Gastroesophageal sphincter (tissue), 4 donors: ENCODE data around the gene CHMP1B. TPM values are rescaled to one million over a fixed set of nuclear protein-coding genes. Genes with fewer than 3 reads are reported as not detected.

ENCODE experiments used
- ATAC-seq: fragments of 150-250 bp; one replicate; pipeline ENCODE4 v1.9.1; 2016; ENCODE audit warnings: mild to moderate bottlenecking, moderate library complexity
- H3K27ac ChIP-seq, 4 donors: fragments of 200-600 bp; sonication (generic) in 3 of 4; 1 replicate in 3 of 4; 2 replicates in 1 of 4; pipeline ENCODE4 v1.5.1; 2016 to 2019
- H3K27me3 ChIP-seq: fragments of 200-600 bp; sonication (generic); one replicate; pipeline ENCODE4 v1.5.1; 2019
- H3K36me3 ChIP-seq, 2 donors: fragments of 200-600 bp; sonication (generic); one replicate each; pipeline ENCODE4 v1.5.1; 2019; ENCODE audit warnings: control low read depth in 1 of 2
- H3K4me1 ChIP-seq, 3 donors: fragments of 200-600 bp; sonication (generic); 1 replicate in 2 of 3; 2 replicates in 1 of 3; pipeline ENCODE4 v1.5.1; 2016 to 2019; ENCODE audit warnings: control low read depth in 2 of 3
- H3K4me3 ChIP-seq, 2 donors: fragments of 200-600 bp; sonication (generic); one replicate each; pipeline ENCODE4 v1.5.1; 2019; ENCODE audit warnings: mild to moderate bottlenecking in 1 of 2, moderate library complexity in 1 of 2
- H3K9me3 ChIP-seq, 3 donors: fragments of 200-600 bp; sonication (generic); one replicate each; pipeline ENCODE4 v1.5.1; 2017 to 2019; ENCODE audit warnings: control low read depth in 2 of 3
- EP300 ChIP-seq: sonication (generic); formaldehyde crosslinking; IDR thresholded peaks from one replicate; pipeline ENCODE4 v1.6.1; 2017; ENCODE audit warnings: antibody characterized with exemption, mild to moderate bottlenecking
- POLR2A ChIP-seq, 2 donors: fragments of 450-650 bp; IDR thresholded peaks; one replicate each; pipeline ENCODE4 v1.6.1; 2017; ENCODE audit warnings: antibody characterized with exemption in 2 of 2, mild to moderate bottlenecking in 2 of 2, moderate library complexity in 1 of 2
- POLR2AphosphoS5 ChIP-seq: sonication (generic); formaldehyde crosslinking; IDR thresholded peaks from one replicate; pipeline ENCODE4 v1.6.1; 2017; ENCODE audit warnings: antibody characterized with exemption
- WGBS, 2 donors: methylation state at CpG; one replicate each; pipeline ENCODE4 v1.1.5; 2018; ENCODE audit warnings: low coverage in 1 of 2; 5-methylcytosine and 5-hydroxymethylcytosine counted together
- total RNA-seq, 4 donors: library from RNA; depleted of rRNA; stranded (reverse); fragments of >200 nt; gene quantifications; one replicate each; pipeline ENCODE4 v1.1.0, GENCODE V29; 2016
- TF ChIP-seq, protein P1 (sequence below), 4 experiments: fragments of 200-600 bp in 2 of 4; fragments of 450-650 bp in 2 of 4; sonication (generic) in 1 of 4; IDR thresholded peaks; one replicate each; pipeline ENCODE4 v1.5.1; 2017 to 2019; ENCODE audit warnings: antibody characterized with exemption in 4 of 4, mild to moderate bottlenecking in 2 of 4, moderate library complexity in 2 of 4

The CHMP1B gene
- total RNA-seq, 4 donors from 2014 or later = 46.0 to 71.6 (median 52.8) TPM

DNA sequence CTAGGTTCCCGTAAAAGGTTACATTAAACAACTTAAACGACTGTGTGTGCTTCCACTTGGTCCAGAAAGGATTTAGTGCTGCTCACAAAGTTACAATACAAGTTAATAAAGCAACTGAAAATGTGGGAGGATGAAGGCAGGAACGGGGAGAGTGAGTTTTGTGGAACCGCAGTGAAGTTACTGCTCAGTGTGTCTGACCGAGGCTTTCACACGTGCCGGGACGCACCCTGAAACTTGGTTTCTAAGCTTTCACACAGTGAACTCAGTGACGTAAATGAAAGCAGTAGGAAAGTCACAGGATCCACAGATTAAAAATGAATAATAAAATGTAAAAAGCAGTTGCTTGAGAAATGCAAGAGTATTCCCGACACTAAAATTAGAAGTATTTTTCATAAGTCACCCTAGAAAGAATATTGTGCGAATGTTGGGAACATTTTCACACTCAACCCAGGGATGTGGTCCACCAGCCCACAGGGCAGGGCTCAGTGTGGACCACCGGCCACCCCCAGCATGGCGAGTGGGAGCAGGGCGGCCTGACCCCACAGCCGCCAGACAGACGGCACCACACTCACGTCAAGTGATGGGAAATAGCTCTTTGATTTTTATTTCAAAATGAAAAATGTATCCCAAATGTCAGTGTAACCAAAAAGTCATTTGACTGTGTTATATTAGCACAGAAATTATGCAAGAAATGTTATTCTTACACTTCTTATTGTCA lies 32.6 kb upstream of the CHMP1B start:
- ATAC-seq = no peak
- H3K4me3 ChIP-seq = no peak overlapping the region
- no peak overlapping the region for H3K27ac ChIP-seq
- no peaks in the 10 kb centered on the region for H3K36me3 ChIP-seq
- H3K27me3 ChIP-seq = no peaks in the 10 kb centered on the region
- WGBS, 2 donors = 67 to 79% methylated on average over 9 to 14 of the region's 17 CpGs
- TF ChIP-seq, protein P1, sequence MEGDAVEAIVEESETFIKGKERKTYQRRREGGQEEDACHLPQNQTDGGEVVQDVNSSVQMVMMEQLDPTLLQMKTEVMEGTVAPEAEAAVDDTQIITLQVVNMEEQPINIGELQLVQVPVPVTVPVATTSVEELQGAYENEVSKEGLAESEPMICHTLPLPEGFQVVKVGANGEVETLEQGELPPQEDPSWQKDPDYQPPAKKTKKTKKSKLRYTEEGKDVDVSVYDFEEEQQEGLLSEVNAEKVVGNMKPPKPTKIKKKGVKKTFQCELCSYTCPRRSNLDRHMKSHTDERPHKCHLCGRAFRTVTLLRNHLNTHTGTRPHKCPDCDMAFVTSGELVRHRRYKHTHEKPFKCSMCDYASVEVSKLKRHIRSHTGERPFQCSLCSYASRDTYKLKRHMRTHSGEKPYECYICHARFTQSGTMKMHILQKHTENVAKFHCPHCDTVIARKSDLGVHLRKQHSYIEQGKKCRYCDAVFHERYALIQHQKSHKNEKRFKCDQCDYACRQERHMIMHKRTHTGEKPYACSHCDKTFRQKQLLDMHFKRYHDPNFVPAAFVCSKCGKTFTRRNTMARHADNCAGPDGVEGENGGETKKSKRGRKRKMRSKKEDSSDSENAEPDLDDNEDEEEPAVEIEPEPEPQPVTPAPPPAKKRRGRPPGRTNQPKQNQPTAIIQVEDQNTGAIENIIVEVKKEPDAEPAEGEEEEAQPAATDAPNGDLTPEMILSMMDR (IDR thresholded peaks at IDR 0.05) = no peak
- TF ChIP-seq POLR2AphosphoS5 = no peak
- no peak for TF ChIP-seq EP300
- no peak for TF ChIP-seq POLR2A (IDR thresholded peaks at IDR 0.05)
- no peaks in the 10 kb centered on the region for H3K9me3 ChIP-seq
- no peaks in the 10 kb centered on the region for H3K4me1 ChIP-seq

GRCh38 chr18:11819938-11820337 lies 31.3 kb upstream of the CHMP1B start:
- H3K36me3 ChIP-seq = no peaks in the 10 kb centered on the region
- no peaks in the 10 kb centered on the region for H3K27me3 ChIP-seq
- ATAC-seq = no peak
- no peak overlapping the region for H3K27ac ChIP-seq
- no peaks in the 10 kb centered on the region for H3K9me3 ChIP-seq
- 85 to 96% methylated on average over 2 of the region's 2 CpGs for WGBS, 2 donors
- H3K4me3 ChIP-seq = no peak overlapping the region
- no peak for TF ChIP-seq POLR2AphosphoS5
- TF ChIP-seq, protein P1 (IDR thresholded peaks at IDR 0.05) = no peak
- no peak for TF ChIP-seq EP300
- no peak for TF ChIP-seq POLR2A (IDR thresholded peaks at IDR 0.05)
- no peaks in the 10 kb centered on the region for H3K4me1 ChIP-seq

DNA sequence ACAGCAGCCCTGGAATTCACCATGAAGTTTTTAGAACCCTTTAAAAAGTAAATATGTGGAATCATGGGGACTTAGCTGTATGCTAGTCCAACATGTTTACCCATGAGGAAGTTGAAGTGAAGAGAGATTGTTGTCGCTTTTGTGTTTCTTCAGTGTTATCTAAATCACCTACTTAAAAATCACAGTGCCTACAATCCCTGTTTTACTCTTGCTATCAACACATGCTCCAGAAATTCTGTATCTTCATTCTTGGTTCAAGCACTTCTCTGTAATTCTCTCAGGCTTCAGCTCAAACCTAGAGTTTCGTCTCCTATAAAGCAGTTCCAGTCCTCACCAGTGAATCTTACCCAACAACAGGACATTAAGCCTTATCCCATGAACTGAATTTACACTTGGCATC lies 30.5 kb upstream of the CHMP1B start:
- ATAC-seq = no peak
- 45 to 70% methylated on average over 2 of the region's 2 CpGs for WGBS, 2 donors
- H3K9me3 ChIP-seq = no peaks in the 10 kb centered on the region
- TF ChIP-seq, protein P1 (IDR thresholded peaks at IDR 0.05) = no peak
- TF ChIP-seq POLR2AphosphoS5 (no peak), EP300 (no peak), POLR2A (IDR thresholded peaks at IDR 0.05) (no peak)
- no peak overlapping the region for H3K27ac ChIP-seq
- no peaks in the 10 kb centered on the region for H3K4me1 ChIP-seq
- no peak overlapping the region for H3K4me3 ChIP-seq
- no peaks in the 10 kb centered on the region for H3K27me3 ChIP-seq
- H3K36me3 ChIP-seq = no peaks in the 10 kb centered on the region

DNA sequence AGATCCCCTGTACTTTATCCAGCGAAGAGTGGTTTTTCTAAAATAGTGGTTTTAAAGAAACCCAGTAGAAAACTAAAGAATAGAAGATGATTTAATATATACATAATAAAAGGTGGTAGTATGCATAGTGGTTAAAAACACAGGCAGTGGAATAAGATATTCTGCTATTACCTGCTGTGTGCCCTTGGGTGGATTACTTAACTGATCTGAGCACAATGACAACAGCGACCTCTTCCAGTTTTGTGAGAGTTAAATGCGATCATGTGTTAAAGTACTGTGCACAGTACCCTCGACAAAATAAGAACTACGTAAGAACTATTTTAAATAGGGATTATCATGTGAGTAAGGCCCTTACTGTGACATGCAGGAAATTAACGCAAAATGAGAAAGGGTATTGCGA lies 30.0 kb upstream of the CHMP1B start:
- no peak overlapping the region for H3K27ac ChIP-seq
- no peak for ATAC-seq
- H3K4me3 ChIP-seq = no peak overlapping the region
- H3K9me3 ChIP-seq = no peaks in the 10 kb centered on the region
- no peaks in the 10 kb centered on the region for H3K36me3 ChIP-seq
- WGBS, 2 donors = 84 to 86% methylated on average over 4 to 7 of the region's 7 CpGs
- TF ChIP-seq EP300 (no peak), POLR2AphosphoS5 (no peak), POLR2A (IDR thresholded peaks at IDR 0.05) (no peak)
- TF ChIP-seq, protein P1 (IDR thresholded peaks at IDR 0.05) = no peak
- no peaks in the 10 kb centered on the region for H3K4me1 ChIP-seq
- H3K27me3 ChIP-seq = no peaks in the 10 kb centered on the region

GRCh38 chr18:11821643-11822237 lies 29.5 kb upstream of the CHMP1B start:
- no peak overlapping the region for H3K27ac ChIP-seq
- no peak for ATAC-seq

More at GRCh38 chr18:11821643-11822237, 29.5 kb upstream of the CHMP1B start:
- no peaks in the 10 kb centered on the region for H3K36me3 ChIP-seq
- H3K9me3 ChIP-seq = no peaks in the 10 kb centered on the region
- TF ChIP-seq EP300 (no peak), POLR2AphosphoS5 (no peak), POLR2A (IDR thresholded peaks at IDR 0.05) (no peak)
- TF ChIP-seq, protein P1 (IDR thresholded peaks at IDR 0.05) = no peak
- no peak overlapping the region for H3K4me3 ChIP-seq
- no peaks in the 10 kb centered on the region for H3K27me3 ChIP-seq
- H3K4me1 ChIP-seq = no peaks in the 10 kb centered on the region
- 40 to 68% methylated on average over 1 to 2 of the region's 40 CpGs for WGBS, 2 donors
